HCT116 (cell line): Measurements from ENCODE around the gene ST7. TPM values are rescaled to one million over a fixed set of nuclear protein-coding genes. Genes with fewer than 3 reads are reported as not detected.

ENCODE experiments used
- ATAC-seq: fragments of 200-7000 bp; cut with Tn5 transposase; 2 replicates; pipeline ENCODE4 v1.9.1; 2020; ENCODE audit warnings: mild to moderate bottlenecking, moderate library complexity
- BruUV-seq: library from RNA; stranded (reverse); fragments of 400-500 nt; replicated peaks from 2 replicates; lab custom pipeline; 2021; lab: Mats Ljungman, UMichigan
- CTCF ChIA-PET: fragments of 300-600 bp; sonication (Branson Sonifier 250); formaldehyde crosslinking; loops from one replicate; lab custom pipeline; 2021; ENCODE audit warnings: antibody characterized with exemption; lab: Charles Lee
- POLR2A ChIA-PET: fragments of 300-600, 350-600 bp; sonication (Branson Sonifier 250); formaldehyde crosslinking; loops from one replicate; lab custom pipeline; 2021; ENCODE audit warnings: antibody characterized with exemption; lab: Charles Lee
- RAD21 ChIA-PET, 2 experiments: fragments of 300-600 bp; sonication (Branson Sonifier 250); formaldehyde crosslinking; loops; one replicate each; lab custom pipeline; 2023; ENCODE audit warnings: low total read pairs in 2 of 2; ENCODE audit not compliant: uncharacterized antibody in 2 of 2, unreplicated experiment in 2 of 2, low non-redundant PET in 1 of 2; lab: Charles Lee
- DNase-seq: peaks from one replicate; pipeline ENCODE4 v3.0.0-alpha.2; 2010; ENCODE audit warnings: low read depth, low spot score
- H2AFZ ChIP-seq: fragments of 200-600 bp; shearing (Covaris generic), sonication (generic); 2 replicates; pipeline ENCODE4 v1.6.1; 2017; ENCODE audit warnings: low read depth, mixed run types, mixed read lengths, antibody characterized with exemption, low read length; ENCODE audit not compliant: poor library complexity, severe bottlenecking
- H3K27ac ChIP-seq: 2 replicates; pipeline ENCODE4 v1.5.1; 2012; ENCODE audit warnings: low read depth, low read length
- H3K27me3 ChIP-seq: fragments of 200-600 bp; sonication (generic); 2 replicates; pipeline ENCODE4 v1.6.1; 2016; ENCODE audit warnings: mixed run types, low read length, mixed read lengths; ENCODE audit not compliant: insufficient read depth
- H3K36me3 ChIP-seq, 2 experiments: fragments of 200-500 bp in 1 of 2; fragments of 200-600 bp in 1 of 2; sonication (Bioruptor generic) in 1 of 2; sonication (generic) in 1 of 2; 2 replicates each; pipeline versions ENCODE4 v1.5.1 to v1.6.1; 2014 to 2016; ENCODE audit warnings: low read length in 2 of 2, inconsistent platforms in 1 of 2, mixed read lengths in 1 of 2, mixed run types in 1 of 2; ENCODE audit not compliant: insufficient read depth in 2 of 2, control insufficient read depth in 1 of 2
- H3K4me1 ChIP-seq, 2 experiments: fragments of 200-600 bp in 1 of 2; sonication (generic) in 1 of 2; 2 replicates each; pipeline versions ENCODE4 v1.5.1 to v1.6.1; 2012 to 2017; ENCODE audit warnings: low read length in 2 of 2, inconsistent platforms in 1 of 2, mild to moderate bottlenecking in 1 of 2, mixed read lengths in 1 of 2, mixed run types in 1 of 2, moderate library complexity in 1 of 2; ENCODE audit not compliant: insufficient read depth in 2 of 2, control insufficient read depth in 1 of 2
- H3K4me2 ChIP-seq: fragments of 200-600 bp; sonication (generic); 2 replicates; pipeline ENCODE4 v1.6.1; 2017; ENCODE audit warnings: mixed run types, low read length, mixed read lengths
- H3K4me3 ChIP-seq, 2 experiments: fragments of 200-600 bp in 1 of 2; sonication (generic) in 1 of 2; replicated peaks in 1 of 2; 2 replicates each; pipeline ENCODE4 v1.5.1; 2011 to 2016; ENCODE audit warnings: low read length in 2 of 2, control low read depth in 1 of 2, low read depth in 1 of 2, mild to moderate bottlenecking in 1 of 2, mixed read lengths in 1 of 2, mixed run types in 1 of 2
- H3K79me2 ChIP-seq: fragments of 200-600 bp; sonication (generic); 2 replicates; pipeline ENCODE4 v1.6.1; 2017; ENCODE audit warnings: mild to moderate bottlenecking, mixed run types, low read length, moderate library complexity, mixed read lengths; ENCODE audit not compliant: insufficient read depth
- H3K9ac ChIP-seq: fragments of 200-600 bp; sonication (generic); 2 replicates; pipeline ENCODE4 v1.6.1; 2016; ENCODE audit warnings: low read length, mixed read lengths
- H3K9me2 ChIP-seq: fragments of 200-600 bp; sonication (generic), shearing (Covaris generic); 2 replicates; pipeline ENCODE4 v1.6.1; 2017; ENCODE audit warnings: mixed run types, mild to moderate bottlenecking, moderate library complexity; ENCODE audit not compliant: insufficient read depth
- H3K9me3 ChIP-seq, 2 experiments: fragments of 200-500 bp in 1 of 2; fragments of 200-600 bp in 1 of 2; sonication (Bioruptor generic) in 1 of 2; sonication (generic) in 1 of 2; 2 replicates each; pipeline ENCODE4 v1.6.1; 2014 to 2017; ENCODE audit warnings: low read length in 2 of 2, mixed read lengths in 2 of 2, inconsistent platforms in 1 of 2, low read depth in 1 of 2, mild to moderate bottlenecking in 1 of 2, mixed run types in 1 of 2, moderate library complexity in 1 of 2; ENCODE audit not compliant: control insufficient read depth in 1 of 2, insufficient read depth in 1 of 2
- H4K20me1 ChIP-seq: fragments of 200-600 bp; sonication (generic), shearing (Covaris generic); 2 replicates; pipeline ENCODE4 v1.6.1; 2017; ENCODE audit warnings: mixed run types, mild to moderate bottlenecking, moderate library complexity; ENCODE audit not compliant: insufficient read depth
- CBX3 ChIP-seq: IDR thresholded peaks from 2 replicates; pipeline ENCODE4 v1.6.1; 2012; ENCODE audit warnings: low read depth
- EGR1 ChIP-seq: IDR thresholded peaks from 2 replicates; pipeline ENCODE4 v1.6.1; 2012; ENCODE audit warnings: low read depth
- ELF1 ChIP-seq: IDR thresholded peaks from 2 replicates; pipeline ENCODE4 v1.6.1; 2012; ENCODE audit warnings: low read depth, borderline replicate concordance
- EZH2 ChIP-seq: fragments of 200-600 bp; sonication (generic); IDR thresholded peaks from 2 replicates; pipeline ENCODE4 v1.6.1; 2017; ENCODE audit warnings: antibody characterized with exemption, mixed run types
- EZH2phosphoT487 ChIP-seq: fragments of 200-600 bp; IDR thresholded peaks from 2 replicates; pipeline ENCODE4 v1.6.1; 2018; ENCODE audit warnings: antibody characterized with exemption, borderline replicate concordance
- JUND ChIP-seq: IDR thresholded peaks from 2 replicates; pipeline ENCODE4 v1.6.1; 2012
- POLR2A ChIP-seq: IDR thresholded peaks from 2 replicates; pipeline ENCODE4 v1.7.0; 2011; ENCODE audit warnings: borderline replicate concordance; ENCODE audit not compliant: insufficient read depth, insufficient read length; ENCODE audit errors: extremely low read depth
- RAD21 ChIP-seq: IDR thresholded peaks from 2 replicates; pipeline ENCODE4 v1.6.1; 2012; ENCODE audit warnings: low read depth, mild to moderate bottlenecking
- SIN3A ChIP-seq: IDR thresholded peaks from 2 replicates; pipeline ENCODE4 v1.6.1; 2012; ENCODE audit warnings: low read depth
- SP1 ChIP-seq: IDR thresholded peaks from 2 replicates; pipeline ENCODE4 v1.6.1; 2012; ENCODE audit warnings: low read depth
- SRF ChIP-seq: IDR thresholded peaks from 2 replicates; pipeline ENCODE4 v1.6.1; 2012; ENCODE audit warnings: low read depth
- YY1 ChIP-seq: IDR thresholded peaks from 2 replicates; pipeline ENCODE4 v1.6.1; 2011; ENCODE audit warnings: low read length, low read depth, moderate library complexity, mild to moderate bottlenecking; ENCODE audit not compliant: insufficient replicate concordance; ENCODE audit errors: extremely low read depth
- ZBTB33 ChIP-seq: IDR thresholded peaks from 2 replicates; pipeline ENCODE4 v1.6.1; 2011; ENCODE audit warnings: mild to moderate bottlenecking, low read length, moderate library complexity; ENCODE audit not compliant: insufficient replicate concordance; ENCODE audit errors: extremely low read depth
- ZFX ChIP-seq: fragments of 450-650 bp; IDR thresholded peaks from 2 replicates; pipeline ENCODE4 v1.6.1; 2017
- ZNF274 ChIP-seq: fragments of 200-500 bp; sonication (Bioruptor generic); IDR thresholded peaks from 2 replicates; pipeline ENCODE4 v1.6.1; 2014; ENCODE audit warnings: mild to moderate bottlenecking, low read depth, low read length, inconsistent platforms
- intact Hi-C: fragments of 100-400 bp; cut with micrococcal nuclease; formaldehyde crosslinking; loops from 2 replicates; pipeline ENCODE4 v1.10.0; 2022
- total RNA-seq: library from RNA; stranded (reverse); gene quantifications from one replicate; pipeline ENCODE4 v1.2.1, GENCODE V29; 2021; ENCODE audit not compliant: unreplicated experiment
- TF ChIP-seq, protein P1 (sequence below): IDR thresholded peaks from 2 replicates; pipeline ENCODE4 v1.6.1; 2012; ENCODE audit warnings: low read depth
- TF ChIP-seq, protein P2 (sequence below): IDR thresholded peaks from 2 replicates; pipeline ENCODE4 v1.6.1; 2012

The ST7 gene
- total RNA-seq, 1 experiment from 2014 or later: 12.6 TPM

DNA sequence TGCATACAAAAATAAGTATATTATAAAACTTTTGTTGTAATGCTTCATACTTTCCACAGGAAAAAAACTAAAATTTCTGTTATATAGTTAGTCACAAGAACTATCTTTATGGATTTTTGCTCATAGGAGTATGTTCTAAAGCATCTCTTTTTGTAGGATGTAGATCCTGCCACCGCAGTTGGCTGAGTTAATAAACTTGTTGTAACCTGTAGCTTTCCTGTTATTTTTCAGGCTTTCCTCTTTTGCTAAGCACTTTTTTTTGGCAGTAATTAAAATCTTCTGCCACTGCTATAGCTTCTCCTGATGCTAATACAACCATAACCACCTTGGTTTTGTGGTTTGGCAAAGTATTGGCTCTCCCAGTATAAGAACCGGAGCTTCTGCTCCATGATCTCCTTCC, 309.2 kb downstream of the ST7 start:
- Histone ChIP-seq H3K4me1 (no peaks in the 10 kb centered on the region), H3K9me3 (no peaks in the 10 kb centered on the region), H3K27me3 (no peaks in the 10 kb centered on the region), H2AFZ (no peak overlapping the region), H3K36me3 (no peaks in the 10 kb centered on the region), H3K4me2 (no peak overlapping the region), H4K20me1 (no peaks in the 10 kb centered on the region), H3K4me3 (no peak overlapping the region), H3K79me2 (no peaks in the 10 kb centered on the region), H3K9me2 (0 out of 2 replicates have a peak, but pooled peaks cover under 1% of the 10 kb centered on the region), H3K9ac (no peak overlapping the region), H3K27ac (no peak overlapping the region)
- ChIA-PET CTCF (no interaction called here), RAD21 (no interaction called here), POLR2A (no interaction called here)
- ATAC-seq: no peak
- DNase-seq: no peak
- no TSS peak for BruUV-seq
- intact Hi-C loops: no loop called here
- TF ChIP-seq, protein P1, sequence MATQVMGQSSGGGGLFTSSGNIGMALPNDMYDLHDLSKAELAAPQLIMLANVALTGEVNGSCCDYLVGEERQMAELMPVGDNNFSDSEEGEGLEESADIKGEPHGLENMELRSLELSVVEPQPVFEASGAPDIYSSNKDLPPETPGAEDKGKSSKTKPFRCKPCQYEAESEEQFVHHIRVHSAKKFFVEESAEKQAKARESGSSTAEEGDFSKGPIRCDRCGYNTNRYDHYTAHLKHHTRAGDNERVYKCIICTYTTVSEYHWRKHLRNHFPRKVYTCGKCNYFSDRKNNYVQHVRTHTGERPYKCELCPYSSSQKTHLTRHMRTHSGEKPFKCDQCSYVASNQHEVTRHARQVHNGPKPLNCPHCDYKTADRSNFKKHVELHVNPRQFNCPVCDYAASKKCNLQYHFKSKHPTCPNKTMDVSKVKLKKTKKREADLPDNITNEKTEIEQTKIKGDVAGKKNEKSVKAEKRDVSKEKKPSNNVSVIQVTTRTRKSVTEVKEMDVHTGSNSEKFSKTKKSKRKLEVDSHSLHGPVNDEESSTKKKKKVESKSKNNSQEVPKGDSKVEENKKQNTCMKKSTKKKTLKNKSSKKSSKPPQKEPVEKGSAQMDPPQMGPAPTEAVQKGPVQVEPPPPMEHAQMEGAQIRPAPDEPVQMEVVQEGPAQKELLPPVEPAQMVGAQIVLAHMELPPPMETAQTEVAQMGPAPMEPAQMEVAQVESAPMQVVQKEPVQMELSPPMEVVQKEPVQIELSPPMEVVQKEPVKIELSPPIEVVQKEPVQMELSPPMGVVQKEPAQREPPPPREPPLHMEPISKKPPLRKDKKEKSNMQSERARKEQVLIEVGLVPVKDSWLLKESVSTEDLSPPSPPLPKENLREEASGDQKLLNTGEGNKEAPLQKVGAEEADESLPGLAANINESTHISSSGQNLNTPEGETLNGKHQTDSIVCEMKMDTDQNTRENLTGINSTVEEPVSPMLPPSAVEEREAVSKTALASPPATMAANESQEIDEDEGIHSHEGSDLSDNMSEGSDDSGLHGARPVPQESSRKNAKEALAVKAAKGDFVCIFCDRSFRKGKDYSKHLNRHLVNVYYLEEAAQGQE: no peak
- TF ChIP-seq POLR2A (no peak), ZFX (no peak), SIN3A (no peak), SRF (no peak), ZNF274 (no peak), ELF1 (no peak), SP1 (no peak), EZH2phosphoT487 (no peak), JUND (no peak), EGR1 (no peak), YY1 (no peak), CBX3 (no peak), RAD21 (no peak), EZH2 (no peak), ZBTB33 (no peak)
- TF ChIP-seq, protein P2, sequence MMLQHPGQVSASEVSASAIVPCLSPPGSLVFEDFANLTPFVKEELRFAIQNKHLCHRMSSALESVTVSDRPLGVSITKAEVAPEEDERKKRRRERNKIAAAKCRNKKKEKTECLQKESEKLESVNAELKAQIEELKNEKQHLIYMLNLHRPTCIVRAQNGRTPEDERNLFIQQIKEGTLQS: no peak
